ENCODE measurements around the gene IL36B.

IL36B gene

DNA sequence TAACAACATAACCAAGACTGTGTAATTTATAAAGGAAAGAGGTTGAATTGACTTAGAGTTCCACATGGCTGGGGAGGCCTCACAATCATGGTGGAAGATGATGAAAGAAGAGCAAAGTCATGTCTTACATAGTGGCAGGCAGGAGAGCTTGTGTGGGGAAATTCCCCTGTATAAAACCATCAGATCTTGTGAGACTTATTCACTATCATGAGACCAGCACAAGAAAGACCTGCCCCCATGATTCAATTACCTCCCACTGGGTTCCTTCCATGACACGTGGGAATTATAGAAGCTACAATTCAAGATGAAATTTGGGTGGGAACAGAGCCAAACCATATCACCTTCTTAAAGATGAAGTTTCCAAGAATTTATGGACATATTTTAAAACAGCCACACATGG, 3.9 kb upstream of the IL36B start:
- DNase-seq (ENCODE audit: low read depth in 2 of 2) = no peak

- no peak for DNase-seq (ENCODE audit: low read depth in 2 of 2)
These were observed 1.4 kb upstream of the IL36B start for GRCh38 chr2:113054066-113054465.

DNA sequence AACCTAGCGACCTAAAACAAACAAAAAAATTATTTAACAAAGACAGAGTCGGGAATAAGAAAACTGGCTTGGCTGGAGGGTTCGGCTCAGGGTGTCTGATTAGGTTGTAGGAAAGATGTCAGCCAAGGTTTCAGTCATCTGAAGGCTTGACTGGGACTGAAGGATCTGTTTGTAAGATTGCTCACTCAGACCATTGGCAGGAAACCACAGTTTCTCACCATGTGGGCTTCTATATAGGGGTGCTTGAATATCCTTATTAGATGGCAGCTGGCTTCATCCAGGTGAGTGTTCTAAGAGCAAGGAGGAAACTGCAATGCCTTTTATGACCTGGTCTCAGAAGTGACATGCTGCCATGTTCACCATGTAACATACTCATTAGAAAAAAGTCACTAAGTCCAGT, 999 bp upstream of the IL36B start:
- no peak for DNase-seq (ENCODE audit: low read depth in 2 of 2)

DNA sequence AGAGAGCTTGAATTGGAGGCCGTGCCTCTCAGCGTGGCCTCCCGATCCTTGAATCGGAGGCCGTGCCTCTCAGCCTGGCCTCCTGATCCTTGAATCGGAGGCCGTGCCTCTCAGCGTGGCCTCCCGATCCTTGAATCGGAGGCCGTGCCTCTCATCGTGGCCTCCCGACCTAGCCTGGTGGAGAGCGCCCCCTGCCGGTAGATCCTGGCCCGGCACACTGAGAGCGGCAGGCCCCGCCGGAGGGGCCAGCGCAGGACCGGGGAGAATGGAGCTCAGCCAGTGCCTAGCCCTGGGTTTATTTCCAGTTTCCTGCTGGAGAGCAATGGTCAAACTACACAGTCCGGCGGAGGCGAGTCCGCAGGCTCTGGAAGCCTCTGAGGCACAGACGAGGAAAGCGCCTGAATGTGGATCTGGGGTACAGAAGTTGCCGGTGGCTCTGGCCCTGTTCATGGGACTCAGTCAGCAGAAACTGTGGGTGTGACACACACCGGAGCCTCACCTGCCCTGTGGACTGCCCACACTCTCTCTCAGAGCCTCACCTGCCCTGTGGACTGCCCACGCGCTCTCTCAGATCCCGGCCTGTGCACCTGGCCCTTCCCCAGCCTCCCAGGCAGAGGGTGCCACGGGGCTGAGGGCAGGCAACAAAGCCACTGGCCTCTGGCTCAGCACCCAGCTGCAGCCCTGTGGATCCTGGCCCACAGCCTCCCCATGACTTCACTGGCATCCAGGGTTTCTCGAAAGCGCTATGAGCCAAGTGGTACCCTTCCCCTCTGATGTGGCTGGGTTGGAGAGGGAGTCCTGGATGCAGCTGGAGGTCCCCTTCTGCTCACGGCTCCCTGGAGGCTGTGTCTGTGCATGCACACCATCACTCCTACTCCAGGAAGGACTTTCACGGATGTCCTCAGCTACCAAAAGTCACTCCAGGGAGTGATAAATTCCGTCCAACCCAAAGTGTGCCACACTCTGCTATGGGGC, 1.5 kb downstream of the IL36B start:
- DNase-seq (ENCODE audit: low read depth in 2 of 2) = no peak

DNA sequence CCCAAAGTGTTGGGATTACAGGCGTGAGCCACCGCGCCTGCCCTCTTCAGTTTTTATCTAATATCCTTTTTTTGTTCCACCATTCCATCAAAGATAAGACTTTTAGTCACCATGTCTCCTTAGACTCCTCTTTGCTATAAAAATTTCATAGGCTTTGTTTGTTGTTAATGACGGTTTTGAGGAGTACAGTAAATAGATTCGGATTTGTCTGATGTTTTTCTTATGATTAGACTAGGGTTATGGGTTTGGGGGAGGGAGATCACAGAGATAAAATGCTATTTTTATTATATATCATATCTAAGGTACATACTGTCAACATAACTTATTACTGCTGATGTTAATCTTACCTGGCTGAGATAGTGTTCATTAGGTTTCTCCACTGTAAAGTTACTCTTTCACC, 6.2 kb downstream of the IL36B start:
- DNase-seq (ENCODE audit: low read depth in 2 of 2) = no peak

DNA sequence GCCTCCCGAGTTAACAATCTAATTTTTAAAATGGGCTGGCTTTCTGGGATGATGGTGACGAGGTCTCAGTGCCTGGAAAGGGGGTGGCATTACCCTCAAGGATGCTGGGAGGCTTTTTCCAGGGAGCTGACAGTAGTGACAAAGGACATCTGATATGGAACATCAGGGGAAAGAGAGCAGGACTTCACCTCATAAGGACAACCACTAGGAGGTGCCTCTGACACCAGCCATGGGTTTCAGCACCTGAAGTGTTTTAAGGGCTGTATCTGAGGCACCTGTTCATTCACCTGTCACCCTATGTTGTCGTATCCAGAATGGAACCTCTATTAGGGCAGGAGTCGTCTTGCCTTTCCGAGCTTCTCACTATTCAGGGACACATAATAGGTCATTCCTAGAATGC, 10.8 kb downstream of the IL36B start:
- no peak for DNase-seq (ENCODE audit: low read depth in 2 of 2)

GRCh38 chr2:113039719-113040118, 12.9 kb downstream of the IL36B start:
- DNase-seq (ENCODE audit: low read depth in 2 of 2) = no peak

GRCh38 chr2:113039158-113039557, 13.5 kb downstream of the IL36B start:
- no peak for DNase-seq (ENCODE audit: low read depth in 2 of 2)

DNA sequence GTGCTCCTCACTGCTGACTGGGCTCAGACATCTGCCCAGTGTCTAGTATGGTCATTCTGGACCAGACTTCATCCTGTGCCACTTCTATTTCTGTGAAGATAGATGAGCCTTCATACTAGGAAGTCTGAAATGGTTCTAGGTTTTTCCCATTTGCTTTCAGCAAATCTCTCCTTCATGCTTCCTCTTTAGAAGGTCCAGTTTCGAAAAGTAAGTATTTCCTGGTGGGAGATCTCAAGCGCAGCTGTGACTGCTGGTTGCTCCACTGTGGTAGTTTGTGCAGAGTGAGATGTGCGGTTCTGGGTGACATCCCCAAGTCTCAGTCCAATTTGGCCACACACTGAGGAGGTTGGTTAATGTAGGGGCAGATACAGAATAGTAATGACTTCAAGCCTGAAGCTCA, 14.4 kb downstream of the IL36B start:
- no peak for DNase-seq (ENCODE audit: low read depth in 2 of 2)

DNA sequence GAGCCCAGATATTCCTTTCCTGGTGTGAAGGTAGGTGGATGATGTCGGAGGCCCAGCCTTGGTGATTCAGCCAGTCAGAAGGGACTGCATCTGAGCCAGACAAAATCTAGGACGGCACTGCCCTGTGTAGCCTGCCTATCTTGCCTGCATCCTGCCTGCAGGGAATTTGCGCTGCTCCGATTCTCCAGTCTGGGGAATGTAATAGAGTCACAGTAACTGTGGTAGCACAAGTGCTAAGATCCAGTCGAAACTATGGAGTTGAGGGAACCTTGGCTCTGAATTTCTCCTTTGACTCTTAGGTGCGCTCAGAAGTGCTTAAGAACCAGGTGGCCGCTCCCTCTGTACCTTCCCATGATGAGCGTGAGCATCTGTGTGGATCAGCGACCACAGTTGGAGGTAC, 15.9 kb downstream of the IL36B start:
- DNase-seq (ENCODE audit: low read depth in 2 of 2) = no peak

DNA sequence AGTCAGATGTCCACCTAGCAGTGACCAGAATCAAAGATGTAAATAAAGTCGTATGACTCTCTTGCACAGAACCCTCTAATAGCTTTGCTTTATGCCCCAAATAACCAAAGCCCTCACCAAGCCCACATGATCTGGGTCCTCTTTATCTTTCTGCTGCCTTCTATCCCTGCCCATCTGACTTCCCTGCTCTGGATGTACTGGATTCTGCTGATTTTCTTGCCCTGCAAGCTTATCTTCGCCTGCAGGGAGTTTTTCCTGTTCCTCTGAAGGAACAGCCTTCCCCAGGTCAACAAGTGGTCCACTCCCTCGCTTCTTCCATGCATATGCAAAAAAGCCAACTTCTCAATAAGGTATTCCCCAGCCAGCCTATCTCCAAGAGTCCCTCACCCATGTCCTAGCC, 18.7 kb downstream of the IL36B start:
- no peak for DNase-seq (ENCODE audit: low read depth in 2 of 2)

- no peak for DNase-seq (ENCODE audit: low read depth in 2 of 2)
These were observed 19.9 kb downstream of the IL36B start for GRCh38 chr2:113032737-113033136.

- DNase-seq (ENCODE audit: low read depth in 2 of 2) = no peak
These were observed 24.6 kb downstream of the IL36B start for GRCh38 chr2:113028112-113028511.

DNA sequence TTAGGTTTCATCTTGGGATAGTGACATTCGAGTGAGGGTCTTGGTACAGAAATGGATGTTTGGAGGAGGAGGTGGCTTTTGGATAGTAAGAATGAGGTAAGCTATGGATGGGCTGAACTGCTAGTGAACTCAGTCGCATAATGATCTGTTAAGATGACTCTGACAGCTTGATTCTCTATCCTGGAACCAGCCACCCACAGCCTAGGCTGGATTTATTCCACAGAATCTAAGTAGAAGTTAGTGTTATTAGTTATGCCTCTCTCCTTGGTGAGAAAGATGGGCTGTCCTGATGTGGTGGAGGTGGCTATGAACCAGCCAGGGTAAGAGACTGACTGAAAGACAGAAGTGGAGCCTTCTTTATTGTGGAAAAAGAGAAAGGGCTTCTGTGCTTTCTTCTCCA, 25.0 kb downstream of the IL36B start:
- DNase-seq (ENCODE audit: low read depth in 2 of 2) = no peak

DNA sequence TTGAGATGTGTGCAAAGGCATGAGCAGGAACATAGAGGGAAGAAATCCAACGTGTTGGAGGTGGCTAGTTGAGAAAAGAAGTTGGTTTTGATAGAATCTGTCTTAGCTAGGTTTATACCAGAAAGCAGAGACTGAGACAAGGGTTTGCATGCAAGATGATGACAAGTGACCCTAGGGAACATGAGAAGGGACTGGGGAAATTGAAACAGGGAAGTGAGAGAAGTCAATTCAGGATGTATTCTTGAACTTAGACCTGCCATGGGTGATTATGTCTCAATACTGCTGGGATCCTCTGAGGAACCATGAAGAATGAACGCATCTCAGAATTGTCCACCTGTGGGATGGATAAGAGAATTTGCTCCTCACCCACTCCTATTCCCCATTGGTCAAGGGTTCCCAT, 26.9 kb downstream of the IL36B start:
- DNase-seq (ENCODE audit: low read depth in 2 of 2) = no peak

DNA sequence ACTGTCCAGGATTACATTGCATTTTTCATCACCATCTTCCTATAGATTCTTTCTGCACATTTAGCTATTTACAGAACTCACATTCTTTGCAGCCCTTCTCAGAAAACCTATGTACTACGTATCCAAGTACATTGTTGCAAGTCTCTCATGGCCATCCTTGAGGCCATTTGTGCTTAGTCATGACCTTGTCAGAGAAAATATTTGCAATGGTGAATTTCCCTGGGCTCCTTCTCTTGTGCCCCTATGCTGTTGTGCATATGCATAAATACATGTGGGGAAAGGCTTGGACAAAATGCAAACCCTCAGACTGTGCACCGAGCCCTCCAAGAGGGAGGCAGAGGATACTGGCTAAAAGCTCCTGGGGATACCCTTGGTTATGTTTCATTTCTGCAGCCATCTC, 27.9 kb downstream of the IL36B start:
- no peak for DNase-seq (ENCODE audit: low read depth in 2 of 2)

- no peak for DNase-seq (ENCODE audit: low read depth in 2 of 2)
These were observed 31.4 kb downstream of the IL36B start for GRCh38 chr2:113021312-113021711.

GRCh38 chr2:113018509-113018908, 34.2 kb downstream of the IL36B start:
- no peak for DNase-seq (ENCODE audit: low read depth in 2 of 2)

GRCh38 chr2:113015655-113016054, 37.0 kb downstream of the IL36B start:
- DNase-seq (ENCODE audit: low read depth in 2 of 2) = no peak

DNA sequence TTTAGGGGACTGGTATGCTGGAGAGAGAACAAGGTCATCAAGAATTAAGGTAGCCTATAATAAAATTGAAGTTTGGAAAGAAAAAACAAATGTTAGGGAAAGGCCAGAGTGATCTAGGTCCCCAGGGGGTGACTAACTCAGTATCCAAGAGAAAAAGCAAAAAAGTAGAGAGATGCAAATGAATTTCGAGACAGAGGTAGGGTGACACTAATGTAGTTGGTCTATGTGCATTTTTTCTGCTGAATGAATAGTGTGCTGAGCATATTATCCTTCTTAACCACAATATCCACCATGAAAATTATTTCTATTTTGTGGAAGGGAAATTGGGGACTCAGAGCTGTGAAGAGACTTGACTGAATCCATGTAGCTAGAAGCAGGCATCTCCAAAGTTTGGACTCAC, 37.6 kb downstream of the IL36B start:
- DNase-seq (ENCODE audit: low read depth in 2 of 2) = no peak

DNA sequence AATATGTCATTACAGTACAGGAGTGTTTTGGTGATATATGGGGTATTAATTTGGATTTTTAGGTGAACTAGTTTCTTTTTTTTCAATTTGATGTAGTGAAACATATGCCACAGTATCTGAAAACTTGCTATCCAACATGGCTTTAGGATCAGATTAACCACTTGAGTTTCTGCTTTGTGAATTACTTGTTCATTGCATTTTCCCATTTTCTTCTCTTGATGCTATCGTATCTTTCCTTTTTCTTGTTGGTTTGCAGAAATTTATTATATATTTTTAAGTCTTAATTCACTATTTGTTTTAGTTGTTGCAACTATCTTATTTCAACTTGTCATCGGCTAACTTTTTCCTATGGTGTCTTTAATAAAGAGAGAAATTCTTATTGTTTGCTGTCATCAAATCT, 38.6 kb downstream of the IL36B start:
- no peak for DNase-seq (ENCODE audit: low read depth in 2 of 2)

DNA sequence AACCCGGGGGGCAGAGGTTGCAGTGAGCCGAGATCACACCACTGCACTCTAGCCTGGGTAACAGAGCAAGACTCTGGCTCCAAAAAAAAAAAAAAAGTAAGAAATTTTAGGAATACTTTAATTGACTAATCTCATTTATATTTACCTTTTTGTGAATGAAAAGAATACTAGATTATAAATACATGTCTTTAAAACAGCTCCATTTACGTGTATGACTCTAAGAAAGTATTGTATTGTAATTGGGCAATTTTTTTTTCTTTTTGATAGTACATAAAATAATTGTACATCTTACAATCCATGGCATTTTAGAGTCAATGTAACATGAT, 39.4 kb downstream of the IL36B start:
- DNase-seq (ENCODE audit: low read depth in 2 of 2) = no peak

DNA sequence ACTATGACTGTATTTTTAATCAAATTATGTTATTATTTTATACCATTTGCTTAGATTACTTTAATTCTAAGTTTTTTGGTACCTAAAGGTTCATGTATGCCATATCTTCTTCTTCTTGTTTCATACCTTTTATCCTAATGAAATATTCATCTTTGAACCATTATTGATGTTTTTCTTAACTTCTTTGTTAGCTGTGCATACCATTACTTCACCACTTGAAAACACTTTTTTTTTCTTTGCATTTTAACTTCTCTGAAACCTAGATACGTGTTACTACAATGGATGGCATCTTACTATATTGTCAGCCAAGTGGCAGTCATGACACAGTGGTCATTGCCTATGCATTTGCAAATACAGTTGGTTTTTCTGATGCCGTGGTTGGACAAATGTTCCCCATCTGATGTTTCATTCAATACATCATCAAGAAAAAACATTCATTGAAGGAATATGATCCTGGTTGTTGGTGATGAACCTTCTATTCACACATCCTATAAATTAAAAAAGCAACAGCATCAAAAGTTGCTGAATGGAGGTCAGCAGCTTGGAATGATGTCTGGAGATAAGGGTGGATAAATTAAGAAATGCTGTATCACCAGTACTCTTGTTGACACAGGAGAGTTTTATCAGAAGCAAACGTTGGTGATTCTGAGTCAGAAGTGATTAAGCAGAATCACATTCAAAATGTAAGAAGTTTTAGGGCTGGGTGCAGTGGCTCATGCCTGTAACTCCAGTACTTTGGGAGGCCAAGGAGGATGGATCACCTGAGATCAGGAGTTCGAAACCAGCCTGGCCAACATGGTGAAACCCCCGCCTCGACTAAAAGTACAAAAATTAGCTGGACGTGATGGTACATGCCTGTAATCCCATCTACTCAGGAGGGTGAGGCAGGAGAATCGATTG, 40.0 kb downstream of the IL36B start:
- no peak for DNase-seq (ENCODE audit: low read depth in 2 of 2)

All from stimulated activated CD8-positive, alpha-beta memory T cell treated with anti-CD3 and anti-CD28 coated beads, Interleukin-15, amount 100 ng/mL, for 4 hours (primary cell).